ENCODE measurements around the gene DZIP1L.
"Not testable (repeated sequence)": the region's sequence is repeated elsewhere in the genome, so short reads cannot be mapped to it uniquely, and the experiment has no call there.

The DZIP1L gene

GRCh38 chr3:138113326-138113725, 2.1 kb downstream of the DZIP1L start:
- DNase-seq: peak; percentile 83

DNA sequence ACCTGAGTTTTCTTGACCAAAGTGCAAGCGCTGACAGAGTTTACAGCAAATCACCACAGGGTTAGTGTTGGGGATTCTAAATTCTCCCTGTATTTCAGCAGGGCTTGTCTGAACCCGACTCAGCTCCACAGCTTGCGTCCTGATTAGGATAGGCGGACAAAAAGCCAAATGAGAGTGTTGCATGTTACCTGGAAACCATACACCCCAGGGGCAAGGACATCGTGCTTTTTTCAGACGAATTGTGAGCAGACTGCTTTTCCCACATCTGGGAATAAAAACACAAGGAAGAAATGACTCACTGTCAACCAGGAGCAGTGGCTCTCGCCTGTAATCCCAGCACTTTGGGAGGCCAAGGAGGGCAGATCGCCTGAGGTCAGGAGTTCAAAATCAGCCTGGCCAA, 3.0 kb downstream of the DZIP1L start:
- DNase-seq: no peak

- DNase-seq: no peak
These were observed 9.8 kb downstream of the DZIP1L start for GRCh38 chr3:138105598-138105997.

- DNase-seq: no peak
These were observed 11.9 kb downstream of the DZIP1L start for GRCh38 chr3:138103466-138103865.

DNA sequence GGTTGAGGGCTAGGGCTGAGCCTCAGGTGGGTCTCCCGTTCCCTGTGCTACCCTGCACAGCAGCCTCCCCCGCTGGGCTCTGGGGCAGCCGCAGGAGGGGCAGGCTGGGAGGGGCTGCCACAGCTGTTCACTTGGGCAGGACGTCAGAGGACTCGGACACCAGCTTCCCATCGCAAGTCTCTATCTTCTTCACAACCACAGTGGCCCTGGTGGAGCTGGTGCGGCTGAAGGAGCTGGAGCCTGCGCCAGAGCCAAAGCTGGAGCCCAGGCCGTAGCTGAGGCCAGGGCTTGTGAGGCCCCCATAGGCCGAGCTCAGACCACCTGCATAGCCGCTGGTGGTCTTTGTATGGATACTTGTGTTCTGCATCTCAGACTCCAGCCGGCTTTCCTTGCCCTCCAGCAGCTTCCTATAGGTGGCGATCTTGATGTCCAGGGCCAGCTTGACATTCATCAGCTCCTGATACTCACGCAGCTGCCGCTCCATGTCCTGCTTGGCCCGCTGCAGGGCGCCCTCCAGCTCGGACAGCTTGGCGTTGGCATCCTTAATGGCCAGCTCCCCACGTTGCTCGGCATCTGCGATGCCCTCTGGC, 14.0 kb downstream of the DZIP1L start:
- not testable (repeated sequence) for DNase-seq

GRCh38 chr3:138099417-138099816, 16.0 kb downstream of the DZIP1L start:
- no peak for DNase-seq

DNA sequence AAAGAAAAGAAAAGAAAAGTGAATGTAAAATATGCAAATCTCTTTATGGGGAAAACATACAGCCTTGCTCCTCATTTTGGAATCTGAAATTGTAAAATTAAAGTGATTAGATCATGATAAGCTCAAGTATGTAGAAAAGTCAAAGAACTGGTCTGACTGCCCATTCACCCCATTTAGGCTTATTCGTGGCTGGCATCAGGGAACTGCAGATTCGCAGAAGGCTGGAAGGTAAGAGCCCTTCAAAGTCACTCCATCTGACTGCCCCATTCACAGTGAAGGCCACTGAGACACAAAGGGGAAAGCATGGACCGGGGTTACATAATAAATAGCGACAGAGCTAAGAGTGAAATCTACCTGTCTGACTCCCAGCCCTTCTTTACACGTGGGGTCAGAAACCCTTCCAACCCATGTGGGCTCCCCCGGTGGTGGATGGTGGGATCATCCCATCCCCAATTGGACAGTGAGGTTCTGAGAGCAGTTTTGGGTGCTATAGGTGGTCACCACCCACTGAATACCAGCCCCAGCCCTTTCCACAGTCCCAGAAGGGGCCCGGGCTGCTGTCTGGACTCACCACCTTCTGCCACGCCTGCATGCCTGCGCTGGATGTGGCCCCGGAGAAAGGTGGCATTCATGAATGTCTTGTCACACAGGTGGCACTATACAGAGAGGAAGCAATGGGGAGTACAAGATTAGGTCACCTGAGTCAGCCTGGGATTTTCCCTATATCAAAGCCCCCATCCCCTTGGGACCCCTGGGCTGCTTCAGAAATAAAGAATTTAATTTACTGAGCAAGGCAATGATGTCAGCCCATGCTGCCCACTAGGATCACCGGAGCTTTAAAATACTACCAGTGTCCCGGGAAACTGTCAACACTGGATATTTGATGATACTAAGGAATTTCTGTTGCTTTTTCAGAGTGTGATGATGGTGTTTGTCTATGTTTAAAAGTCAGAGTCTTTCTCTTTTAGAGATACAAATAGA, 17.9 kb downstream of the DZIP1L start:
- DNase-seq: peak; percentile 4

DNA sequence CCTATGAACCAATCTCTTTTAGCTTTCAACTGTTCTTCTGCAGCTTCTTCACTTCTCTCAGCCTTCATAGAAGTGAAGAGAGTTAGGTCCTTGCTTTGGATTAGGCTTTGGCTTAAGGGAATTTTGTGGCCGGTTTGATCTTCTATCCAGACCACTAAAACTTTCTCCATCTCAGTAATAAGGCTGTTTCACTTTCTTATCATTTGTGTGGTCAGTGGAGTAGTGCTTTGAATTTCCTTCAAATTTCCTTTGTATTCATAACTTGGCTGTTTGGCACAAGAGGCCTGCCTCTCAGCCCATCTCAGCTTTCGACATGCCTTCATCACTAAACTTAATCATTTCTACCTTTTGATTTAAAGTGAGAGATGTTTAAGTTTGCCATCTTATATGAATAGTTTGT, 21.7 kb downstream of the DZIP1L start:
- DNase-seq: no peak

DNA sequence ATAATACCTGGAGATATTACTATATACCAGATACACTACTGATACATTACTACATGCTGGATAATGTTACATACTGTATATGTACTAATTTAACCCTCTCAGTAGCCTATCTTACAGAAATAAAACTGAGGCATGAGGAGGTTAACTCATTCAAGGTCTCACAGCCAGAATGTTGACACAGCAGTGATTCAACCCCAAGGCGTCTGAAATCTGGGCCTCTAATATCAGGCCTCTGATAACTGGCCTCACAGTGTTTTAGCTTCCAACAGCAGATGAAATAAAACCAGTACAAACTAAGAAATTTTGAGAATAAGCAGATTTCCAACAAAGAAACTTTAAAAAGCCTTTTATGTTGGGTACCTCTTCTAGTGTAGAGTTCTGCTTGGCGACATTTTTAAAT, 23.4 kb downstream of the DZIP1L start:
- no peak for DNase-seq

DNA sequence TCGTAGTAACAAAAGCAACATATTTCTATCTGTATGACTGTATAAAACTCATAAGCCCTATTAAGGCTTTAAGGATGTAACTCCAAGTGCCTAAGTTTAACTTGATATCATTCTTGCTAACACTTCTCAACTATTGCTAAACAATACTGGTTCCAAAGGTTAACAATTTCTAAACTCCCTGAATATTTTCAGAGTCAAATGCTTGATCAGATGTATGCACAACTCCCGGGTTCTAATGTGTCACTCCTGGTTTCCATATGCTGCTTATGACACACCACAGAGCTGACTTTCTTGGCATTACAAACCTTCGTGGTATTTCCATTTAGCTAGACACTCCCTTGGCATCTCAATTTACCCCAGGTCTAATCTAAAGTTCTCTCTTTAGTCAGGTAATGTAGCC, 26.3 kb downstream of the DZIP1L start:
- no peak for DNase-seq

DNA sequence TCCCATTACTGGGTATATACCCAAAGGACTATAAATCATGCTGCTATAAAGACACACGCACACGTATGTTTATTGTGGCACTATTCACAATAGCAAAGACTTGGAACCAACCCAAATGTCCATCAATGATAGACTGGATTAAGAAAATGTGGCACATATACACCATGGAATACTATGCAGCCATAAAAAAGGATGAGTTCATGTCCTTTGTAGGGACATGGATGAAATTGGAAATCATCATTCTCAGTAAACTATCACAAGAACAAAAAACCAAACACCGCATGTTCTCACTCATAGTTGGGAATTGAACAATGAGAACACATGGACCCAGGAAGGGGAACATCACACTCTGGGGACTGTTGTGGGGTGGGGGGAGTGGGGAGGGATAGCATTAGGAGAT, 29.7 kb downstream of the DZIP1L start:
- not testable (repeated sequence) for DNase-seq

GRCh38 chr3:138084196-138084595, 31.2 kb downstream of the DZIP1L start:
- DNase-seq: no peak

DNA sequence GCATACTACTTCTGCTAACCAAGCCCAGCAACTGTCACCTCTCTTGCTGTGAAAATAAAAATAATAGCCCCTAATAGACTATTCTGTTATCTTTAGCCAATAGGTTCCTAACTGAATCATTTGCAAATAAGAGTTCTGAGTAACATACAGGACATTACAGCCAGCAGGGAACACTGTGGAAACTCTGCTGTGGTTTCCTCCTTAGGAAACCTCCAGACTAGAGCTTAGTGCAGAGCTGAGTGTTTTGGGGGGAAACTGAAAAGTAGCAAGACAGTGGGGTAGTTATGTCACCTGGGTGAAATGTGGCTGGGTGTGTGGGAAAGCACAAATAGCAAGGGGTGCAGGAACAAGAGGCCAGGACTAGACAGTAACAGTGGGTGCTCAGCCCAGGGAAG, 32.4 kb downstream of the DZIP1L start:
- DNase-seq: no peak

DNA sequence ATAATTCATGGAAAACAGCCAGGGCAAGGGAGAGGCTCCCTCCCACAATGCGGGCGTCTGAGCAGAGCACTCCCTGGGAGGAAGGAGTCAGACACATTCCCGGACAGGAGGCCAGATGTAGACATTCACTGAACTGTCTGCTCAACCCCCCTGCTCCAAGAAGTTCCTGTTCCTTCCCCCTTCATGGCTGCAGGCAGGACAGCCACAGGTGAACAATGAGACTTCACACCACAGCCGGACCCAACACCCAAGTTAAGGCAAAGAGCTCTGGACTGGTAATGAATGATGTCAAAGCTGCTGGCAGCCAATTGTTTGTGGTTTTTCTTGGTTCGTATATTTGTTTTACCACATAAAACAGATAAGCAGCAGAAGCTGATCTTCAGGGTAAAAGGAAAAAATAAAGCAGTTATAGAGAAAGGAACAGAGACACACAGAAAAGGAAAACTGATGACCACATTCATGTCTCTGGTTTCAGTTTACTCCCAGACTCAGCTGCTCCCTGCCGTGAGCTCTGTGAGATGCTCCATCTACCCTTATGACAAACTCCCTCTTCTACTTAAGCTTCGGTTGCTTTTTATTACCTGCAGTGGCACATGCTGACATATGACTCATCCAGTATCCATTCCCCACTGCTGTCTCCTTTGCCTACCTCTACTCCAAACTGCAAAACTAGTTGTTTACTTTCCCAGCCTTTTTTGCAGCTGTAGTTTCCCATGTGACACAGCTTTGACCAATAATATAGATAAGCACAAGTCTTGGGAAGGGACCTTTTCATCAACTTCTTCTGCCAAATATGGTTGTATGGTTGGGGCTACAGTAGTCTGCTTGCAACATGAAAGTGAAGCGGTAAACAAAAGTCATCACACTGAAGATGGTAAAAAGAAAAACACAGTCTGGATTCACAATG, 33.1 kb downstream of the DZIP1L start:
- peak; percentile 19 for DNase-seq

- DNase-seq: no peak
These were observed 33.9 kb downstream of the DZIP1L start for GRCh38 chr3:138081371-138082084.

- no peak for DNase-seq
These were observed 35.5 kb downstream of the DZIP1L start for GRCh38 chr3:138079901-138080300.

DNA sequence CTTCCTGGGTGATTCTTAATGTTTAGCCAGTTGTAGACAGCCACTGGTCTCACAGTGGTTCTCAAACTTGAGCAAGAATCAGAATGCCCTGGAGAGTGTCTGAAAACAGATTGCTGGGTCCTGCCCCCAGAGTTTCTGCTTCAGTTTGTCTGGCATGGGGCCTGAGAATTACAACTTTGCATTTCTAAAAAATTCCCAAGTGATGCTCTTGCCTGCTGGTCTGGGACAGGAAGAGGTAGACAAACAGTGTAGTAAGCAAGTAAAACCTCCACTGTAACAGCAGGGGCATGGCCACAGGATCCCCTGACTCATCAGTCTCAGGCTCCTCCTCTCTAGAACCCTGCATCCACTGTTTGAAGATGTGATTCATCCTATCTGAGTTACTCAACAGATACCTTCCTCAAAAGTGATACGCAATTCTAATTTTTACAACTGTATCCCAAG, 36.5 kb downstream of the DZIP1L start:
- DNase-seq: no peak

DNA sequence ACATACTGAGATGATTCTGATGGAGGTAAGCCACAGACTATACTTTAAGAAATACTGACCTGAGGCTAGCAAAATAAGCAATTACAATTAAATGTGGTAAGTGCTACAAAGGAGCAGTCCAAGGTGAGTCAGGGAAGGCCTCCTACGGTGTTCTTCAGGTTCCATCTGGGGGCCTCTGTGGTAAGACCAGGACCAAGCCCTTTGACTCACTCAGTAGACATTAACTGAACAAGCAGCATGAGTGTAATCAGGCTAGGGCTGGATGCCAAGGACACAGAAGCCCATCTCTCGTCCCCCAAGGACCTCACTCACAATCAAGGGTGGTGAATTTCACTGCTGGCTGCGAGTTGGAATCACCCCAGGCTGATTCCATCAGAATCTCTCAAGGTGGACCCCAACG, 37.3 kb downstream of the DZIP1L start:
- no peak for DNase-seq

GRCh38 chr3:138072796-138073195, 42.6 kb downstream of the DZIP1L start:
- no peak for DNase-seq

DNA sequence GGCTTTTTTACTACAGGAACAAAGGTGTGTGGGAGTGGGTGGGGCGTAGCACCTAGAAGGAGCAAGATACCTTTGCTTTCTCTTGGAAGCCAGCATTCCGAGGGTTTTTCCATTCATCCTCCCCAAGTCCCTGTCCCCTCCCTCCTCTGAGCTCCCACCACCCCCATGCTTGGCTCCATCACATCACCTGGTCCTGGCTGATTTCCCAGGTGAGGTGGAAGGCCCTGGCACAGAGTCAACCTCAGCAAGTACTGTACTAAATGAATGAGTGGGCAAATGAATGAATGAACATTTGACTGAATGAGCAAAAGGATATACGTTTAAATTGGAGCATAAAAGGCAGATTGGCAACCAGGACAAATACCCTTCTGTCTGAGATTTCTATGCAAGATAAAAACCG, 45.4 kb downstream of the DZIP1L start:
- DNase-seq: no peak

GRCh38 chr3:138068579-138069174, 46.7 kb downstream of the DZIP1L start:
- DNase-seq: peak; percentile 81

GRCh38 chr3:138068046-138068445, 47.4 kb downstream of the DZIP1L start:
- DNase-seq: no peak
